B cell (primary cell): ENCODE results near the gene FBH1. TPM values are rescaled to one million over a fixed set of nuclear protein-coding genes. Genes with fewer than 3 reads are reported as not detected.

Experiments
- ATAC-seq: fragments of 200-7000 bp; cut with Tn5 transposase; one replicate; pipeline ENCODE4 v1.10.0; 2021; ENCODE audit warnings: low read depth, mild to moderate bottlenecking, moderate number of reproducible peaks, moderate library complexity
- CTCF ChIA-PET: fragments of 350-600 bp; sonication (Branson Sonifier 250); formaldehyde crosslinking; loops from one replicate; lab custom pipeline; 2021; ENCODE audit warnings: antibody characterized with exemption, inconsistent platforms; lab: Charles Lee
- POLR2A ChIA-PET: fragments of 350-600 bp; sonication (Branson Sonifier 250); formaldehyde crosslinking; loops from one replicate; lab custom pipeline; 2021; ENCODE audit warnings: antibody characterized with exemption; lab: Charles Lee
- DNase-seq: peaks from one replicate; pipeline ENCODE4 v3.0.0; 2013
- H2AFZ ChIP-seq: 2 replicates; pipeline ENCODE4 v1.6.1; 2012; ENCODE audit warnings: mild to moderate bottlenecking, low read depth, low read length; ENCODE audit not compliant: insufficient read depth, poor library complexity, severe bottlenecking
- H3K27ac ChIP-seq, 2 donors: 1 replicate in 1 of 2; 2 replicates in 1 of 2; pipeline ENCODE4 v1.5.1; 2012 to 2013; ENCODE audit warnings: low read length in 2 of 2, mild to moderate bottlenecking in 2 of 2, moderate library complexity in 1 of 2
- H3K27me3 ChIP-seq, 4 experiments: fragments of 200-600 bp in 1 of 4; sonication (generic) in 1 of 4; replicated peaks in 1 of 4; 1 replicate in 2 of 4; 2 replicates in 2 of 4; pipeline versions ENCODE4 v1.6.1 to v1.7.0; 2013 to 2016; ENCODE audit warnings: low read length in 3 of 4, mild to moderate bottlenecking in 2 of 4, mixed read lengths in 1 of 4, moderate library complexity in 1 of 4; ENCODE audit not compliant: insufficient read depth in 4 of 4, control insufficient read depth in 3 of 4; ENCODE audit errors: control extremely low read depth in 1 of 4
- H3K36me3 ChIP-seq, 2 experiments: replicated peaks in 1 of 2; 1 replicate in 1 of 2; 2 replicates in 1 of 2; pipeline versions ENCODE4 v1.6.1 to v1.7.1; 2013; ENCODE audit warnings: low read length in 1 of 2; ENCODE audit not compliant: insufficient read depth in 2 of 2, control insufficient read depth in 1 of 2; ENCODE audit errors: control extremely low read depth in 1 of 2, extremely low read depth in 1 of 2
- H3K4me1 ChIP-seq, 2 donors: fragments of 200-600 bp in 1 of 2; sonication (generic) in 1 of 2; 1 replicate in 1 of 2; 2 replicates in 1 of 2; pipeline versions ENCODE4 v1.5.1 to v1.6.1; 2013 to 2017; ENCODE audit warnings: low read length in 2 of 2; ENCODE audit not compliant: control insufficient read depth in 2 of 2, insufficient read depth in 2 of 2
- H3K4me2 ChIP-seq: replicated peaks from 2 replicates; pipeline ENCODE3; 2012; ENCODE audit warnings: mild to moderate bottlenecking, low read depth, low read length; ENCODE audit not compliant: poor library complexity, severe bottlenecking
- H3K4me3 ChIP-seq, 5 experiments: fragments of 200-600 bp in 1 of 5; sonication (generic) in 1 of 5; 1 replicate in 3 of 5; 2 replicates in 2 of 5; pipeline versions ENCODE4 v1.5.1 to v1.7.0; 2011 to 2016; ENCODE audit warnings: low read length in 4 of 5, mild to moderate bottlenecking in 4 of 5, low read depth in 2 of 5, control low read depth in 1 of 5, moderate library complexity in 1 of 5; ENCODE audit not compliant: insufficient read depth in 1 of 5; ENCODE audit errors: control extremely low read depth in 1 of 5, extremely low read depth in 1 of 5
- H3K79me2 ChIP-seq: fragments of 200-600 bp; sonication (generic); one replicate; pipeline ENCODE4 v1.6.0; 2016; ENCODE audit warnings: low read length; ENCODE audit not compliant: control insufficient read depth, insufficient read depth
- H3K9ac ChIP-seq: fragments of 200-600 bp; sonication (generic); 2 replicates; pipeline ENCODE4 v1.6.1; 2017; ENCODE audit warnings: mild to moderate bottlenecking, low read length, moderate library complexity
- H3K9me3 ChIP-seq, 3 donors: one replicate each; pipeline versions ENCODE4 v1.6.1 to v1.7.1; 2013; ENCODE audit warnings: low read length in 2 of 3; ENCODE audit not compliant: control insufficient read depth in 2 of 3, insufficient read depth in 1 of 3; ENCODE audit errors: control extremely low read depth in 1 of 3
- H4K20me1 ChIP-seq: 2 replicates; pipeline ENCODE4 v1.6.0; 2012; ENCODE audit warnings: mild to moderate bottlenecking, low read length; ENCODE audit not compliant: insufficient read depth, control insufficient read depth, poor library complexity, severe bottlenecking
- H3K27ac Mint-ChIP-seq: one replicate; pipeline ENCODE4 v1.8.0; 2021; ENCODE audit warnings: mixed read lengths
- H3K27me3 Mint-ChIP-seq: one replicate; pipeline ENCODE4 v1.8.0; 2021; ENCODE audit warnings: mixed read lengths
- H3K4me1 Mint-ChIP-seq: one replicate; pipeline ENCODE4 v1.8.0; 2021; ENCODE audit warnings: mixed read lengths
- H3K4me3 Mint-ChIP-seq: one replicate; pipeline ENCODE4 v1.8.0; 2021; ENCODE audit warnings: mixed read lengths
- H3K9me3 Mint-ChIP-seq: one replicate; pipeline ENCODE4 v1.8.0; 2022; ENCODE audit warnings: mixed read lengths; ENCODE audit not compliant: insufficient read depth
- EZH2 ChIP-seq: IDR thresholded peaks from 2 replicates; pipeline ENCODE4 v1.6.1; 2012; ENCODE audit warnings: borderline replicate concordance, low read depth, mild to moderate bottlenecking, moderate library complexity, low read length; ENCODE audit not compliant: insufficient read depth, poor library complexity, severe bottlenecking
- WGBS: methylation state at CpG from one replicate; pipeline ENCODE4 v1.1.5; 2013; ENCODE audit warnings: missing lambda C conversion rate; ENCODE audit not compliant: insufficient coverage; 5-methylcytosine and 5-hydroxymethylcytosine counted together
- intact Hi-C: fragments of 100-400 bp; cut with micrococcal nuclease; formaldehyde crosslinking; loops from one replicate; pipeline ENCODE4 v1.10.0; 2022
- polyA plus RNA-seq: library from polyadenylated mRNA; depleted of rRNA; stranded (reverse); fragments of >200 nt; gene quantifications from 2 replicates; pipeline ENCODE4 v1.2.3, GENCODE V29; 2012
- total RNA-seq, 2 donors: library from RNA; stranded (reverse); fragments of 120-200 nt in 1 of 2; gene quantifications; 1 replicate in 1 of 2; 2 replicates in 1 of 2; pipeline versions ENCODE4 v1.2.3 to v1.2.4, GENCODE V29; 2013 to 2022
- TF ChIP-seq, protein P1 (sequence below): fragments of 200-600 bp; IDR thresholded peaks from one replicate; pipeline ENCODE4 v1.8.0; 2022; ENCODE audit warnings: antibody characterized with exemption, mild to moderate bottlenecking

Gene FBH1
- total and polyA plus RNA-seq, 2 donors (not counting 1 experiment from before 2014, with no cell fraction given) = 86.4 to 129 TPM

DNA sequence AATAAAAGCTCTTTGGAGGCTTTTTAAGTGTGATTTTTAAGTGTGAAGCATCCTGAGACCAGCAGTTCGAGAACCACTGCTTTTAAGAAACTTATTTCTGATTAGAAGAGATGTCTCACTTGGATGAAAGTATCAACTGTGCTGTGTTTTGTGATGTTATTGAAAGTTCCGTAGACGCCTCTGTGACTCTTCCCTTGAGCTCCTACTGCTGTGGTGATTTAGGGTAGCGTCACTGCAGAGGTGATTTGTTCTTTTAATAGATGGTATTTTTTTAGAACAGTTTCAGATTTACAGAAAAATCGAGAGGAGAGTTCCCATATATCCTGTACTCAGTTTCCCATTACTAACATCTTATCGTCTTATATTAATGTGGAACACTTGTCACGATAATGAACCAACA is 29.5 kb downstream of the FBH1 start:
- H3K36me3 ChIP-seq = peaks cover 10 to 93% of the 10 kb centered on the region in 2 experiments
- no peak overlapping the region for H3K4me3 Mint-ChIP-seq
- TF ChIP-seq EZH2 = no peak
- TF ChIP-seq, protein P1, sequence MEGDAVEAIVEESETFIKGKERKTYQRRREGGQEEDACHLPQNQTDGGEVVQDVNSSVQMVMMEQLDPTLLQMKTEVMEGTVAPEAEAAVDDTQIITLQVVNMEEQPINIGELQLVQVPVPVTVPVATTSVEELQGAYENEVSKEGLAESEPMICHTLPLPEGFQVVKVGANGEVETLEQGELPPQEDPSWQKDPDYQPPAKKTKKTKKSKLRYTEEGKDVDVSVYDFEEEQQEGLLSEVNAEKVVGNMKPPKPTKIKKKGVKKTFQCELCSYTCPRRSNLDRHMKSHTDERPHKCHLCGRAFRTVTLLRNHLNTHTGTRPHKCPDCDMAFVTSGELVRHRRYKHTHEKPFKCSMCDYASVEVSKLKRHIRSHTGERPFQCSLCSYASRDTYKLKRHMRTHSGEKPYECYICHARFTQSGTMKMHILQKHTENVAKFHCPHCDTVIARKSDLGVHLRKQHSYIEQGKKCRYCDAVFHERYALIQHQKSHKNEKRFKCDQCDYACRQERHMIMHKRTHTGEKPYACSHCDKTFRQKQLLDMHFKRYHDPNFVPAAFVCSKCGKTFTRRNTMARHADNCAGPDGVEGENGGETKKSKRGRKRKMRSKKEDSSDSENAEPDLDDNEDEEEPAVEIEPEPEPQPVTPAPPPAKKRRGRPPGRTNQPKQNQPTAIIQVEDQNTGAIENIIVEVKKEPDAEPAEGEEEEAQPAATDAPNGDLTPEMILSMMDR = no peak
- peaks cover 4% of the 10 kb centered on the region for H4K20me1 ChIP-seq
- H3K4me3 ChIP-seq = no peak overlapping the region
- DNase-seq (no peak), ATAC-seq (no peak)
- 100% methylated on average over 1 of the region's 7 CpGs for WGBS
- intact Hi-C loops = no loop called here
- H3K9ac ChIP-seq = no peak overlapping the region
- no peak overlapping the region for H3K27ac ChIP-seq
- no peak overlapping the region for H3K27ac Mint-ChIP-seq
- H2AFZ ChIP-seq = no peak overlapping the region
- no peaks in the 10 kb centered on the region for H3K9me3 Mint-ChIP-seq
- no peaks in the 10 kb centered on the region for H3K27me3 Mint-ChIP-seq
- no peak overlapping the region for H3K4me2 ChIP-seq
- ChIA-PET POLR2A (no interaction called here), CTCF (no interaction called here)
- H3K9me3 ChIP-seq = no peaks in the 10 kb centered on the region
- H3K4me1 Mint-ChIP-seq = no peaks in the 10 kb centered on the region
- H3K4me1 ChIP-seq = no peaks in the 10 kb centered on the region
- no peaks in the 10 kb centered on the region for H3K79me2 ChIP-seq
- no peaks in the 10 kb centered on the region for H3K27me3 ChIP-seq

DNA sequence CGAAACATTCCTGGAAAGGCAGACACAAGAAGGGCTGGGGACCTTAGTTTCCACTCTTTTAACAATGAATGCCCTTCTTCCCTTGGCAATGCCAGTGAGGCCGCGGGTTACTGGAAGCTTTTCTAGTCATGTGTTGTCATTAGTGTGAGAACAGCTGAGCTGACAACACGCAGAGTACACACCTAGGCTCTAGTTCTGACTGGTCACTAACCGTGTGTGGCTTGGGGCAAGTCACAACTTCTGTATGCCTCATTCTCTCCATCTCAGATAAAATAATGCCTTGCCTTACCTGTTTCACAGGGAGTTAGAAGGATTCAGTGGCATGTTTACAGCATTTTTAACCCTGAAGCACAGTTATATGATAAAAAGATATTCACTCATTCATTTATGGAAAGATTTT is 31.7 kb downstream of the FBH1 start:
- no peak overlapping the region for H3K27ac Mint-ChIP-seq
- no peaks in the 10 kb centered on the region for H3K9me3 Mint-ChIP-seq
- ChIA-PET CTCF (no interaction called here), POLR2A (no interaction called here)
- no peak for TF ChIP-seq EZH2
- TF ChIP-seq, protein P1 = no peak
- Histone ChIP-seq H3K4me3 (no peak overlapping the region), H3K27ac (no peak overlapping the region), H3K9ac (no peak overlapping the region), H3K9me3 (no peaks in the 10 kb centered on the region), H4K20me1 (peaks cover 4% of the 10 kb centered on the region), H3K27me3 (no peaks in the 10 kb centered on the region), H3K4me2 (no peak overlapping the region), H3K79me2 (no peaks in the 10 kb centered on the region), H3K36me3 (peaks cover 7 to 92% of the 10 kb centered on the region in 2 experiments), H3K4me1 (no peaks in the 10 kb centered on the region), H2AFZ (no peak overlapping the region)
- WGBS = 100% methylated on average over 1 of the region's 5 CpGs
- no peaks in the 10 kb centered on the region for H3K4me1 Mint-ChIP-seq
- no peak for ATAC-seq
- H3K4me3 Mint-ChIP-seq = no peak overlapping the region
- intact Hi-C loops = no loop called here
- H3K27me3 Mint-ChIP-seq = no peaks in the 10 kb centered on the region
- DNase-seq = no peak
